ENCODE results near the gene SH3BP5L. TPM values are rescaled to one million over a fixed set of nuclear protein-coding genes. Genes with fewer than 3 reads are reported as not detected.

Gene SH3BP5L
- total RNA-seq (34.8 and 39.7 TPM in 2 replicates), polyA plus RNA-seq (11.0 and 14.1 TPM in 2 replicates)

DNA sequence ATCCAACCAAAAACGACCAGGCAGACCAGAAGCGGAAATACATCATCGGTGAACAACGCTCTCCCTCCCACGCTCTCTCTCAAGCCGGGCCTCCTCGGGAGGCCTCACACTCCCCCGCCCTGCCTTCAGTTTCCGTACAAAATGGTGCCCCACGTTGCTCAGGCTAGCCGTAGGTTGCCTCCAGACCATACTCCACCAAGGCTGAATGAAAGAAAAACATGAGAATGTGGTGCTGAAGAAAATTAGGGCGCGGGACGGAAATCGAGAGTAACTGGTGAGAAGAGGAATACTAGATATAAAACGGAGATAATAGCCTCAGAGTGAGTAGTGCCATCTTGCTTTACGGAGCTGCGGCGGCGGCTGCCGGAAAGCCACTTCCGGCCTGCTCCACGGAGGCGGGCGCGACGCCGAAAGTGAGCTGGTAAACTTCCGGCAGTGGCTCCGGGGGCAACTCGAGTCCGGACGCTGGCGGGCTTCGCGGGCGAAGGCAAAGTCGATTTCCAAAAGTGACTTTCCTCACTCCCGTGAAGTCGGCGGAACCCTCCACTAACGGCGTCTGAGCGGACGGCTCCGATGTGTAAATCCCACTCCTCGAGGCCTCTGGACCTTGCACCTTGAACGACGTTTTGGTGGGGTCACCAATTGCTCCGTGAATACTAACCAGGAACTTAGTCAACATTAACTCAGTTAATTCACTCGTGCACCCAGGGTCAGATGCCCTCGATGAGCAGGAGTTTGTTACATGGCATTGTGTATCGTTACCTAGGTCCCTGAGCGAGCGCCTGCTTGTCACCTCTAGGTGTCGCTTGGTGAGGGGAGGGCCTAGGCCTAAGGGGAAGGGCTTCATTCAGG is at the start of gene SH3BP5L:
SH3BP5L (minus strand) TSS at position 7 of the 852 bp plus-strand sequence. CDS start 980 bp downstream, outside the sequence.
- no peaks in the 10 kb centered on the region for H3K27me3 ChIP-seq
- DNase-seq (ENCODE audit: low read depth in 1 of 2, low spot score in 1 of 2), result peak; percentile 94 to 97
- peak within 1 kb of the TSS; percentile 64 for H3K4me3 ChIP-seq
- peak within 1 kb of the TSS; percentile 93 for H3K27ac ChIP-seq
- H3K36me3 ChIP-seq, result no peaks in the 10 kb centered on the region
- peaks cover 8% of the 10 kb centered on the region for H3K4me1 ChIP-seq (ENCODE audit: low read depth)
- TF ChIP-seq, protein P1, sequence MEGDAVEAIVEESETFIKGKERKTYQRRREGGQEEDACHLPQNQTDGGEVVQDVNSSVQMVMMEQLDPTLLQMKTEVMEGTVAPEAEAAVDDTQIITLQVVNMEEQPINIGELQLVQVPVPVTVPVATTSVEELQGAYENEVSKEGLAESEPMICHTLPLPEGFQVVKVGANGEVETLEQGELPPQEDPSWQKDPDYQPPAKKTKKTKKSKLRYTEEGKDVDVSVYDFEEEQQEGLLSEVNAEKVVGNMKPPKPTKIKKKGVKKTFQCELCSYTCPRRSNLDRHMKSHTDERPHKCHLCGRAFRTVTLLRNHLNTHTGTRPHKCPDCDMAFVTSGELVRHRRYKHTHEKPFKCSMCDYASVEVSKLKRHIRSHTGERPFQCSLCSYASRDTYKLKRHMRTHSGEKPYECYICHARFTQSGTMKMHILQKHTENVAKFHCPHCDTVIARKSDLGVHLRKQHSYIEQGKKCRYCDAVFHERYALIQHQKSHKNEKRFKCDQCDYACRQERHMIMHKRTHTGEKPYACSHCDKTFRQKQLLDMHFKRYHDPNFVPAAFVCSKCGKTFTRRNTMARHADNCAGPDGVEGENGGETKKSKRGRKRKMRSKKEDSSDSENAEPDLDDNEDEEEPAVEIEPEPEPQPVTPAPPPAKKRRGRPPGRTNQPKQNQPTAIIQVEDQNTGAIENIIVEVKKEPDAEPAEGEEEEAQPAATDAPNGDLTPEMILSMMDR (IDR thresholded peaks at IDR 0.05; ENCODE audit: low read depth, low read length), result peak; percentile 71
- no peaks in the 10 kb centered on the region for H3K9me3 ChIP-seq (ENCODE audit: low read depth)

DNA sequence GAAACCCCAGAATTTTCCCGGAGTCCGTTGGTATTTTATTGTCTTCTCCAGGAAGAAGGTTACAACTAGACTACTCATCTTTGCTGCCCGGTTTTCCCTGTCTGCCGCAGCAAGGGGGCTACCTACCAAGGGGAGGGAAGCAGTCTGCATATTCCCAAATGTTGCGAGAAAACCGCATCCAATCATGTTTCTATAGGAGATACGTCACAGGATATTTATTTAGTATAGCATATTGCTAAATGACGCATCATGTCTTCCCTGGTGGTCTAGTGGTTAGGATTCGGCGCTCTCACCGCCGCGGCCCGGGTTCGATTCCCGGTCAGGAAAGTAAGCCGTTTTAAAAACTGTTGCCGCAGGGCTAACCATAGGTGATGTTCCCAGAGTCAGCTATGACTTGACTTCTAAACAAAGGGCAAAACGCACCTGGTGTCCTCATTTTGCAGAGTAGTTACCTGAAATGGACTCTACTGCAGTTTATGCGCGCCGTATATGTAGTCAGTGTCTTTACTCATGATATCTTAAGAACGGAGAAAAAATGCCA is 48.3 kb upstream of the SH3BP5L start:
- Histone ChIP-seq H3K4me3 (peak overlapping the region; percentile 44), H3K27me3 (no peaks in the 10 kb centered on the region), H3K36me3 (no peaks in the 10 kb centered on the region), H3K4me1 (ENCODE audit: low read depth) (no peaks in the 10 kb centered on the region), H3K9me3 (ENCODE audit: low read depth) (no peaks in the 10 kb centered on the region), H3K27ac (peak overlapping the region; percentile 94)
- peak in 1 of 2 donors; percentile 79 for DNase-seq (ENCODE audit: low read depth in 1 of 2, low spot score in 1 of 2)
- TF ChIP-seq, protein P1 (IDR thresholded peaks at IDR 0.05; ENCODE audit: low read depth, low read length), result no peak

DNA sequence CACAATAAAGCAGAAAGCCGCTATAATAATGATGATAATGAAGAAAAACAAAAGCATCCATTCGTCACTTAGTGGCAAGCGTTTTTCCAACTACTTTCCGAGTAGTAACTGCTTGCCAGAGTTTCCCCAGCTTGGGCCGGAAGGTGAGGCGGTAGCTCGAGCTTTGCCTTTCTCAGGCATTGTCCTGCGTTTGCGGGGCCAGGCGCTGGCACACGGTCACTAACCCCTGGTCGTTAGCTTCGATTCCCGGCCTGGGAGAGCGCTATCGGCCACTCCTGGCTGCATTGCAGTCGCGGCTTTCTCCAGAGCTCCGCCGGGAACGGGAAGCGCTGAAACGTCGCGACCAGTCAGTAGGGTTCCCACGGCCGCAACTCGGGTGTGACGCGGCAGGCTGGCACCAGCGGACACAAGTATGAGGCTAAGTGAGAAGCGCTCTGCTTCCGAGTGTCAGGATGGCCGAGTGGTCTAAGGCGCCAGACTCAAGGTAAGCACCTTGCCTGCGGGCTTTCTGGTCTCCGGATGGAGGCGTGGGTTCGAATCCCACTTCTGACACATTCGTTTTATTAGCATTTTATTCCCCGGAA is 47.8 kb upstream of the SH3BP5L start:
- H3K4me1 ChIP-seq (ENCODE audit: low read depth), result no peaks in the 10 kb centered on the region
- H3K36me3 ChIP-seq, result no peaks in the 10 kb centered on the region
- no peaks in the 10 kb centered on the region for H3K27me3 ChIP-seq
- peak overlapping the region; percentile 44 for H3K4me3 ChIP-seq
- H3K9me3 ChIP-seq (ENCODE audit: low read depth), result no peaks in the 10 kb centered on the region
- peak overlapping the region; percentile 94 for H3K27ac ChIP-seq
- DNase-seq (ENCODE audit: low read depth in 1 of 2, low spot score in 1 of 2), result peak; percentile 93 to 97
- TF ChIP-seq, protein P1 (IDR thresholded peaks at IDR 0.05; ENCODE audit: low read depth, low read length), result no peak

DNA sequence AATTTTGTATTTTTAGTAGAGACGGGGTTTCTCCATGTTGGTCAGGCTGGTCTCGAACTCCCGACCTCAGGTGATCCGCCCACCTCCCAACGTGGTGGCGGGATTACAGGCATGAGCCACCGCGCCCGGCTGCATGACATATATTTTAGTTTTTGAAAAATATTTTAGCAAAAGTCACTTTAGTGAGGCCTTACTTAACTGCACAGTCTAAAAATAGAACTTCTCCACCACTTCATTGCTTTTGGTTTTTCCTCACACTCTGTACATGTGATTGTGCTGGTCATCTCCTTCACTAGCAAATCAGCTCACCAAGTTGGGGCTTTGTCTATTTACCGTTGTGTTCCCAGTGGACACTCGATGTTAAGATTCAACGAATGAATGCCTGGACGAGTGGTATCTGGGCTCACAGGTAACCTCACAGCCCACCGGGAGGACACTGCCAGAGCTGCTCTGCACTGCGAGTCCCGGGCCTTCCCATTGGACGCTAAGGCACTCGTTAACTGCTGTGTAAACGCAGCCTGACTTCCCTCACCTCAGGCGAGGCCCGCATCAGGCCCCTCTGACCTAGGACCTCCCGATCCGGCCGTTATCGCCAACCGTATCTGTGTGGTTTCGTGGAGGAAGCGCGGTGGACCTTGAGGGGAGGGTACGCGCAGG is 47.2 kb upstream of the SH3BP5L start:
- H3K4me3 ChIP-seq, result peak overlapping the region; percentile 44
- no peaks in the 10 kb centered on the region for H3K9me3 ChIP-seq (ENCODE audit: low read depth)
- no peaks in the 10 kb centered on the region for H3K36me3 ChIP-seq
- peak; percentile 71 to 83 for DNase-seq (ENCODE audit: low read depth in 1 of 2, low spot score in 1 of 2)
- no peaks in the 10 kb centered on the region for H3K27me3 ChIP-seq
- TF ChIP-seq, protein P1 (IDR thresholded peaks at IDR 0.05; ENCODE audit: low read depth, low read length), result no peak
- peak overlapping the region; percentile 94 for H3K27ac ChIP-seq
- H3K4me1 ChIP-seq (ENCODE audit: low read depth), result no peaks in the 10 kb centered on the region

DNA sequence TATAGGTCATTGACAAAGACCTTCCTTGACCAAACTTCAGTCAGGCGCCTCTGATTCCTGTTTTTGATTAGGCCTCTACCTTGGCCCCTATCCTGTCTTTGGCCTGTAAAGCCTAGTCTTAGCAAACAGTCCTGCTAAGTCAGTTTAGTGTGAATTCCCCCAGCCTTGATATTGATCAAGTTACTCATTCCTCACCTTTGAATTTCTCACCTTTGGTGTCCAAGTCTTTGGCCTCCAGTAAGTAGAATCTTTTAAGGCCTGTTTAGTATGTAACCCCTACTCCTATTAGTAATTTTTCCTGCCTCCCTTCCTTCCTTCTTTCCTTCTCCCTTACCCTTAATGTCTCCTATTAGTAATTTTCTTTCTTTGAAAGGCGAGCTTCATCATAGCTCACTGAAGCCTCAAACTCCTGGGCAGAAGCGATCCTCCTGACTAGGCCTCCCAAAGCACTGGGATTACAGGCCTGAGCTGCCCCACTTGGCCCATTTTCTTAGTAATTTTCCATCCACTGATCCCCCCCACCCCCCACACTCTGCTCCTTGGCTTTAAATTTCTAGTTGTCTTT is 46.2 kb upstream of the SH3BP5L start:
- Histone ChIP-seq H3K9me3 (ENCODE audit: low read depth) (no peaks in the 10 kb centered on the region), H3K4me1 (ENCODE audit: low read depth) (no peaks in the 10 kb centered on the region), H3K27ac (peak overlapping the region; percentile 94), H3K36me3 (no peaks in the 10 kb centered on the region), H3K27me3 (no peaks in the 10 kb centered on the region), H3K4me3 (peak overlapping the region; percentile 44)
- TF ChIP-seq, protein P1 (IDR thresholded peaks at IDR 0.05; ENCODE audit: low read depth, low read length), result no peak
- DNase-seq (ENCODE audit: low read depth in 1 of 2, low spot score in 1 of 2), result no peak
